ENCODE measurements around the gene EXOC6. TPM values are rescaled to one million over a fixed set of nuclear protein-coding genes. Genes with fewer than 3 reads are reported as not detected.

Gene EXOC6
- total RNA-seq, 1 donor from 2014 or later, result 25.6 TPM

DNA sequence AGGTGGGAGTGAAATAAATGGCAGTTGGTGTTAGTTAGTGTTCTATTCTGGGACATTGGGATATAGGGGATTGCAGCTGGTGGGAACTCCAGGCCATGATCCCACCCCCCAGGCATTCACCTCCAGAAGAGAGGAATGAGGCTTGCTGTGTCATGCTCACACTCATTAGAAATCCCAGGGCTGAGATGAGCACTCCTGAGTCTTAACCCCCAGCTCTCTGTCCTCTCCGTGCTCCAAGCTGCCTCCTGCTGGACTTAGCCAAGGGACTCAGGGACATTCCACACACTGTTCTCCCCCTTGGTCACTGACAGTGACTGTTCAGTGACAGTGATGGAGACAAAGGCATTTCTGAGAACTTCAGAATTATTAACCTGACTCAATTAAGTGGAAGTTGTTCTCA is 246.9 kb downstream of the EXOC6 start:
- H3K9me3 Mint-ChIP-seq, result no peaks in the 10 kb centered on the region
- Histone ChIP-seq H2AFZ (replicated peaks) (no peak overlapping the region), H3K4me2 (no peak overlapping the region), H3K36me3 (no peaks in the 10 kb centered on the region), H4K20me1 (ENCODE audit: low read depth) (no peaks in the 10 kb centered on the region), H3K27ac (no peak overlapping the region), H3K9ac (no peak overlapping the region), H3F3A (ENCODE audit: low read depth) (no peaks in the 10 kb centered on the region), H3K4me3 (no peak overlapping the region), H3K27me3 (no peaks in the 10 kb centered on the region), H3K79me2 (ENCODE audit: low read depth) (no peaks in the 10 kb centered on the region), H3K4me1 (no peaks in the 10 kb centered on the region), H3K9me3 (ENCODE audit: low read depth) (no peaks in the 10 kb centered on the region)
- H3K27ac Mint-ChIP-seq, result no peak overlapping the region
- H3K4me3 Mint-ChIP-seq, result no peak overlapping the region
- peak; percentile 41 for DNase-seq (ENCODE audit: low spot score)
- H3K27me3 Mint-ChIP-seq (ENCODE audit: insufficient read depth, low read depth), result peaks cover 7% of the 10 kb centered on the region
- no peak for TF ChIP-seq EZH2 (IDR thresholded peaks at IDR 0.05)
- TF ChIP-seq, protein P1, sequence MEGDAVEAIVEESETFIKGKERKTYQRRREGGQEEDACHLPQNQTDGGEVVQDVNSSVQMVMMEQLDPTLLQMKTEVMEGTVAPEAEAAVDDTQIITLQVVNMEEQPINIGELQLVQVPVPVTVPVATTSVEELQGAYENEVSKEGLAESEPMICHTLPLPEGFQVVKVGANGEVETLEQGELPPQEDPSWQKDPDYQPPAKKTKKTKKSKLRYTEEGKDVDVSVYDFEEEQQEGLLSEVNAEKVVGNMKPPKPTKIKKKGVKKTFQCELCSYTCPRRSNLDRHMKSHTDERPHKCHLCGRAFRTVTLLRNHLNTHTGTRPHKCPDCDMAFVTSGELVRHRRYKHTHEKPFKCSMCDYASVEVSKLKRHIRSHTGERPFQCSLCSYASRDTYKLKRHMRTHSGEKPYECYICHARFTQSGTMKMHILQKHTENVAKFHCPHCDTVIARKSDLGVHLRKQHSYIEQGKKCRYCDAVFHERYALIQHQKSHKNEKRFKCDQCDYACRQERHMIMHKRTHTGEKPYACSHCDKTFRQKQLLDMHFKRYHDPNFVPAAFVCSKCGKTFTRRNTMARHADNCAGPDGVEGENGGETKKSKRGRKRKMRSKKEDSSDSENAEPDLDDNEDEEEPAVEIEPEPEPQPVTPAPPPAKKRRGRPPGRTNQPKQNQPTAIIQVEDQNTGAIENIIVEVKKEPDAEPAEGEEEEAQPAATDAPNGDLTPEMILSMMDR (IDR thresholded peaks at IDR 0.05), result peak; percentile 38
- no peaks in the 10 kb centered on the region for H3K4me1 Mint-ChIP-seq
- H3K36me3 Mint-ChIP-seq, result no peaks in the 10 kb centered on the region

DNA sequence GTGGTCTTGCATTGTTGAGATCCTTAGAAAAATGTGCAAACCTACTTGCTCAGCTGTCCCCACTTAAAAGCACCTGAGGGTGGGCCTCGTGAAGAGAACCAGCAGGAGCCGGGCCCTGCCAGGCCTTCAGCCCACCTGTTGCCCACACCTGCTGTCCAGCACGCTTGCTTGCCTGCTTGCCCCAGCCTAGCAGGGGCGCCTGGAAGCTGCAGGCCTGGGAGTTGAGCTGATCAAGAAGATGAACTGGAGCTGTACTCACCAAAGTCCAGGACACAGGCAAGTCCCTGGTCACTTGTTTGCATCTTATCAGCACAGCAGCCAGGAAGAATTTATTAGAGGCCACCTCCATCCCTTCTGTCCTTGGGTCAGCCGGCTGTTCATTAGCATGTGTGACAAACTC is 248.6 kb downstream of the EXOC6 start:
- Histone ChIP-seq H3K9me3 (ENCODE audit: low read depth) (no peaks in the 10 kb centered on the region), H2AFZ (replicated peaks) (no peak overlapping the region), H3K27ac (no peak overlapping the region), H3K4me1 (no peaks in the 10 kb centered on the region), H3K4me2 (no peak overlapping the region), H4K20me1 (ENCODE audit: low read depth) (no peaks in the 10 kb centered on the region), H3K9ac (no peak overlapping the region), H3K4me3 (no peak overlapping the region), H3K36me3 (no peaks in the 10 kb centered on the region), H3K27me3 (no peaks in the 10 kb centered on the region), H3F3A (ENCODE audit: low read depth) (no peaks in the 10 kb centered on the region), H3K79me2 (ENCODE audit: low read depth) (no peaks in the 10 kb centered on the region)
- no peak for DNase-seq (ENCODE audit: low spot score)
- peaks cover 4% of the 10 kb centered on the region for H3K27me3 Mint-ChIP-seq (ENCODE audit: insufficient read depth, low read depth)
- TF ChIP-seq EZH2phosphoT487 (IDR thresholded peaks at IDR 0.05) (no peak), EZH2 (IDR thresholded peaks at IDR 0.05) (no peak)
- TF ChIP-seq, protein P1 (IDR thresholded peaks at IDR 0.05), result no peak
- no peak overlapping the region for H3K4me3 Mint-ChIP-seq
- no peaks in the 10 kb centered on the region for H3K36me3 Mint-ChIP-seq
- H3K27ac Mint-ChIP-seq, result no peak overlapping the region
- no peaks in the 10 kb centered on the region for H3K4me1 Mint-ChIP-seq
- H3K9me3 Mint-ChIP-seq, result peaks cover under 1% of the 10 kb centered on the region

DNA sequence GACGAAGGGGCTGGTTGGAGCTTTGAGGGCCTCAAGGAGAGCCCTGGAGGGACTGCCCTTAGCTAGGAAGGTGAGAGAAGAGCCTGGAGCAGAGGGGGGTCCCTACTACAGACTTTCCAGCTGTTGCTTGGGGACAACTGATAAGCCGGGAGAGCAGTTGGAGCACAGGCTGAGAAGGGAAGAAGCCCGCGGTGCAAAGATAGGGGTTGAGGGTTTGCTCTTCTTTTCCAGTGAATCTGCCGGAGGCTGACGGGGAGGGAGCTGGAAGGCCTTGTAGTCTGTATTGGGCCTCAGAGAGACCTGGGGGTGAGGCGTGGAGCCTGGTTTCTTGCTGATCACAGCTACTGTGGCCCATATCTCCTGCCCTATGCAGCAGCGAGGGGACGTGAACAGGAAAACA is 249.1 kb downstream of the EXOC6 start:
- no peak overlapping the region for H3K4me3 ChIP-seq
- TF ChIP-seq EZH2phosphoT487 (IDR thresholded peaks at IDR 0.05) (no peak), EZH2 (IDR thresholded peaks at IDR 0.05) (no peak)
- H3K4me3 Mint-ChIP-seq, result no peak overlapping the region
- no peak for DNase-seq (ENCODE audit: low spot score)
- H3K9ac ChIP-seq, result no peak overlapping the region
- peaks cover 6% of the 10 kb centered on the region for H3K27me3 Mint-ChIP-seq (ENCODE audit: insufficient read depth, low read depth)
- no peak overlapping the region for H3K4me2 ChIP-seq
- no peaks in the 10 kb centered on the region for H3K27me3 ChIP-seq
- H3K4me1 ChIP-seq, result no peaks in the 10 kb centered on the region
- no peak overlapping the region for H2AFZ ChIP-seq (replicated peaks)
- H3K36me3 ChIP-seq, result no peaks in the 10 kb centered on the region
- H3K4me1 Mint-ChIP-seq, result no peaks in the 10 kb centered on the region
- H3F3A ChIP-seq (ENCODE audit: low read depth), result no peaks in the 10 kb centered on the region
- peaks cover 2% of the 10 kb centered on the region for H3K9me3 Mint-ChIP-seq
- no peaks in the 10 kb centered on the region for H3K79me2 ChIP-seq (ENCODE audit: low read depth)
- no peaks in the 10 kb centered on the region for H3K9me3 ChIP-seq (ENCODE audit: low read depth)
- no peaks in the 10 kb centered on the region for H3K36me3 Mint-ChIP-seq
- H3K27ac ChIP-seq, result no peak overlapping the region
- no peaks in the 10 kb centered on the region for H4K20me1 ChIP-seq (ENCODE audit: low read depth)
- no peak overlapping the region for H3K27ac Mint-ChIP-seq

DNA sequence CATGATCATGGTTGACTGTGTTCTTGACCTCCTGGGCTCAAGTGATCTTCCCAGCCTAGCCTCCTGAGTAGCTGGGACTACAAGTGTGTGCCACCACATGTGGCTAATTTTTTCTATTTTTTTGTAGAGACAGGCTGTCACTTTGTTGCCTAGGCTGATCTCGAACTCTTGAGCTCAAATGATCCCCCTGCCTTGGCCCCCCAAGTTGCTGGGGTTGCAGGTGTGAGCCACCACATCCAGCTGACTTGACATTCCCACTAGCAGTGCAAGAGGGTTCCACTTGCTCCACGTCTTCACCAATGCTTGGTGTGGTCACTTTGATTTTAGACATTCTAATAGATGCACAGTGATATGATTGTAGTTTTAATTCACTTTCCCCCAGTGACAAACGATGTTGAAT is 250.5 kb downstream of the EXOC6 start:
- no peak for DNase-seq (ENCODE audit: low spot score)
- no peaks in the 10 kb centered on the region for H3K4me1 Mint-ChIP-seq

More for the DNA sequence above, 250.5 kb downstream of the EXOC6 start:
- Histone ChIP-seq H3K79me2 (ENCODE audit: low read depth) (no peaks in the 10 kb centered on the region), H3K9ac (no peak overlapping the region), H3K4me2 (no peak overlapping the region), H3K4me1 (no peaks in the 10 kb centered on the region), H3K9me3 (ENCODE audit: low read depth) (peaks cover 4% of the 10 kb centered on the region), H3K27ac (no peak overlapping the region), H3K27me3 (no peaks in the 10 kb centered on the region), H4K20me1 (ENCODE audit: low read depth) (no peaks in the 10 kb centered on the region), H3K4me3 (no peak overlapping the region), H3K36me3 (peaks cover 7% of the 10 kb centered on the region), H2AFZ (replicated peaks) (no peak overlapping the region), H3F3A (ENCODE audit: low read depth) (no peaks in the 10 kb centered on the region)
- TF ChIP-seq EZH2phosphoT487 (IDR thresholded peaks at IDR 0.05) (no peak), EZH2 (IDR thresholded peaks at IDR 0.05) (no peak)
- TF ChIP-seq, protein P1 (IDR thresholded peaks at IDR 0.05), result no peak
- H3K36me3 Mint-ChIP-seq, result no peaks in the 10 kb centered on the region
- H3K27ac Mint-ChIP-seq, result no peak overlapping the region
- H3K9me3 Mint-ChIP-seq, result peaks cover 4% of the 10 kb centered on the region
- peaks cover 5% of the 10 kb centered on the region for H3K27me3 Mint-ChIP-seq (ENCODE audit: insufficient read depth, low read depth)
- H3K4me3 Mint-ChIP-seq, result no peak overlapping the region
